ENCODE results near the gene RAB5B.

DNA sequence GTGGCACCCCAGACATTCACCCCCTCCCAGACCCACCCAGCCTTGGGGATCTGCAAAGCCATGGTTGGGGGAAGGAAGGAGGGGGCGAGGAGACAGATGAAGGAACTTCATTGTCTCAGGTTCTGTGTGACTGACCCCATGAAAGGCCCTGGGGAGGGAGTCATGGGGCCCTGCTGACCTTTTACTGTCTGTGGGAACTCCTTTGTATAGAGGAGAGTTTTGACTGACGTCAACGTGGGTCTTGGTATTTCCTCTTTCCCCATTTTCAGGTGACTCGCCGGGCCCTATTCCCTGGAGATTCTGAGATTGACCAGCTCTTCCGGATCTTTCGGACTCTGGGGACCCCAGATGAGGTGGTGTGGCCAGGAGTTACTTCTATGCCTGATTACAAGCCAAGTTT is 3.1 kb upstream of the RAB5B start:
- TF ChIP-seq, protein P1, sequence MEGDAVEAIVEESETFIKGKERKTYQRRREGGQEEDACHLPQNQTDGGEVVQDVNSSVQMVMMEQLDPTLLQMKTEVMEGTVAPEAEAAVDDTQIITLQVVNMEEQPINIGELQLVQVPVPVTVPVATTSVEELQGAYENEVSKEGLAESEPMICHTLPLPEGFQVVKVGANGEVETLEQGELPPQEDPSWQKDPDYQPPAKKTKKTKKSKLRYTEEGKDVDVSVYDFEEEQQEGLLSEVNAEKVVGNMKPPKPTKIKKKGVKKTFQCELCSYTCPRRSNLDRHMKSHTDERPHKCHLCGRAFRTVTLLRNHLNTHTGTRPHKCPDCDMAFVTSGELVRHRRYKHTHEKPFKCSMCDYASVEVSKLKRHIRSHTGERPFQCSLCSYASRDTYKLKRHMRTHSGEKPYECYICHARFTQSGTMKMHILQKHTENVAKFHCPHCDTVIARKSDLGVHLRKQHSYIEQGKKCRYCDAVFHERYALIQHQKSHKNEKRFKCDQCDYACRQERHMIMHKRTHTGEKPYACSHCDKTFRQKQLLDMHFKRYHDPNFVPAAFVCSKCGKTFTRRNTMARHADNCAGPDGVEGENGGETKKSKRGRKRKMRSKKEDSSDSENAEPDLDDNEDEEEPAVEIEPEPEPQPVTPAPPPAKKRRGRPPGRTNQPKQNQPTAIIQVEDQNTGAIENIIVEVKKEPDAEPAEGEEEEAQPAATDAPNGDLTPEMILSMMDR (IDR thresholded peaks at IDR 0.05), result no peak
- TF ChIP-seq POLR2A (IDR thresholded peaks at IDR 0.05), result no peak
